ENCODE results near the gene RAI1.
A peak's percentile ranks its signal among the peaks of the same experiment; 100 is the strongest.
"Not testable (repeated sequence)": the region's sequence is repeated elsewhere in the genome, so short reads cannot be mapped to it uniquely, and the experiment has no call there.

Gene RAI1

DNA sequence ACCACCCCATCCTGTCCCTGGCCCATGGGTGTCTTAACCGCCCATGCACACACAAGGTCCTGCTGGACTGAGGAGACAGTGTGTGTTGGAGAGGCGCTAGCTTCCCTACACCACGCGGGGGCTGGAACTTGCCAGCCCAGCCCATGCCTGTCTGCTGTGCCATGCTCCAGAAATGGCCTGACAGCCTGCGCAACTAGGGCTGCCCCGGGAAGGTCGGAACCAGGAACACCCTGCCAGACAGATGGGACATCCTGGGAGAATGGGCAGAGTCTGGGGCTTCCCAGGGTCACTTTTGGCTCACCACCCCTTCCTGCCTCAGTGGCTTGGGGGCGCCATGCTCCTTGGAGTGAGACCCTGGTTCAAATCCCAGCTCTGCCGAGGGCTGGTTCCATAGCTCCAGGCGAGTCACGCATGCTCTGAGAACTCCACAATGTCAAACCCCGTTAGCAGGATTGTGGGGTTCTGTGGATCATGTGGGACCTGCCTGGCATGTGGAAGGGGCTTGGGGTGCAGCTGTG, 119.3 kb downstream of the RAI1 start:
- DNase-seq (ENCODE audit: low read depth in 2 of 2): no peak

DNA sequence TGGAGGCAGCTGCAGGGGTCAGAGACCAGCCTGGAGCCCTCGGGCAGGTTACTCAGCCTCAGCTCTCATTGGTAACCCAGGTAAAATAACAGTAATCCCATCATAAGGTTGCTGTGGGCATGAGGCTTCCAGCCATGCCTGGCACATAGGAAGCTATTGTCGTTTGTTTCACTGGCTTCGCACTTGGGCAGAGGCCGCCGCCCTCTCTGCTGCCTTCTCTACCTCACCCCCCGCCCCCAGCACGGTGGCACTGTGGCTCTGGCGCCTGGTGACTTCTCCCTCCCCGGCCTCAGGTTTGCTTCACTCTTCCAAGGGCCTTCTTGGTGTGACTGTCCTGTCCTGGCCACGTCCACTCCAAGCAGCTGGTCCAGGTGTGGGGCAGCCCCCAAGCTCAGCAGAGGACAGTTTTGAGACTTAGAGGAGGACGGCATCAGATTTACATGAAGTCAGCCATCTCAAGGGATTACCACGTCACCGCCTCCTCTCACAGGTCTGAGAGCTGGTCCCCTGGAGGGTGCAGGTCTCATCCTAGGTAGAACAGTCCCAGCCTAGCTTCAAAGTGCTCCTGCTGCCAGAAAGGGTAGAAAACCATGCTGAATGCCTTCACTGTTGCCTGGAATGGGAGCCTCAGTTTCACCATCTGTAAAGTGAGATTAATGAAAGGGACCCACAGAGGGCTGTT, 120.7 kb downstream of the RAI1 start:
- DNase-seq (ENCODE audit: low read depth in 2 of 2): no peak

DNA sequence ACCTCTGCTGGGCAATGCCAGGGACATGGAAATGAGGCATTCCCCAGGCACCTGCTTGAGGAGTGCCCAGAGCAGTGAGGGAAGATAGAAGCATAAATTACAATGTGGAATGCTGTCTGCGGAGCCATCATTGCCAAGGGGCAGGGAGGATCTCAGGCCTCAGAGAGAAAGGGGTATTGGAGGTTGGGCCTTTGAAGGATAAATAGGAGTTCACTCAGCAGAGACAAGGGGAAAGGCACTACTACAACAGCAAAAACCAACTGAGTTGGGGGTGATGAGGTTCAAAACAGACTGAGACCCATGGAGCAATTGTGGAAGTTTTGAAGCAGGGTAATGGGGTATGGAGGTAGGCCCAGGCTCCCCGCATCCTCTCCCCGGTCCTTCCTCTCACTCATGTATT, 122.7 kb downstream of the RAI1 start:
- DNase-seq (ENCODE audit: low read depth in 2 of 2): no peak

DNA sequence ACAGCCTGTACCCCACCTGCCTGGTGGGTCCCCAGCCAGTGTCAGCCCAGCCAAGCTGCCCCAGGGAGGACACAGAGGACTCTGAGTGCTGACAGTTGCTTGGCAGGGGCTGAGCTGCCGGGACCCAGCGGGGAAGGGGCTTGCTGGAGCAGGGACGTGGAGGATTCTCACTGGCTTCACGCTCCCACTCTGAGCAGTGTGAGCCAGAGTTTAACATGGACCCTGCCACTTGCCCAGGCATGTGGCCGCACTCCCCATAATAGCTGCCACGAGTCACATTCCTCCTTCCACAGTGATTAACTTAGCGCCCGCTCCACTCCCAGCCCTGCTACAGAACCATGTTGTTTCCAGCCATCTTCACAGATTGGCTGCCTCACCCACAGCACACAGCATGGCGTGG, 124.3 kb downstream of the RAI1 start:
- no peak for DNase-seq (ENCODE audit: low read depth in 2 of 2)

DNA sequence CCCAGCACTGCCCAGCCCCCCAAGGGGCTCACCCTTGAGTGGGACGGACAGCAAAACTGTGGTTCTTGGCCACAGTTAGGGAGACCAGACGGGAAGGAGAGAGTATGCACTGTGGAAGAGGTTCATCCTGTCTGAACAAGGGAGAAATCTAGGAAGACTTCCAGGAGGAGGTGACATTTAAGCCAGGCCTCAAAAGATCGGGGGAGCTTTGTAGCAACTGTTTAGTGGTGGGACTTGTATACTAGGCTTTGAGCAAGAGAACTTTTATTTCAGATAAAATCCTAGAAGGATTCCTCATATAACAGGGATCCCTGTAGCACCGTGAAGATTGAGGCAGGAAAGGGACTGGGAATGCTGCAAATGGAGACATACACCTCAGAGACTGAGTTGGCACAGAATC, 124.8 kb downstream of the RAI1 start:
- DNase-seq (ENCODE audit: low read depth in 2 of 2): no peak

DNA sequence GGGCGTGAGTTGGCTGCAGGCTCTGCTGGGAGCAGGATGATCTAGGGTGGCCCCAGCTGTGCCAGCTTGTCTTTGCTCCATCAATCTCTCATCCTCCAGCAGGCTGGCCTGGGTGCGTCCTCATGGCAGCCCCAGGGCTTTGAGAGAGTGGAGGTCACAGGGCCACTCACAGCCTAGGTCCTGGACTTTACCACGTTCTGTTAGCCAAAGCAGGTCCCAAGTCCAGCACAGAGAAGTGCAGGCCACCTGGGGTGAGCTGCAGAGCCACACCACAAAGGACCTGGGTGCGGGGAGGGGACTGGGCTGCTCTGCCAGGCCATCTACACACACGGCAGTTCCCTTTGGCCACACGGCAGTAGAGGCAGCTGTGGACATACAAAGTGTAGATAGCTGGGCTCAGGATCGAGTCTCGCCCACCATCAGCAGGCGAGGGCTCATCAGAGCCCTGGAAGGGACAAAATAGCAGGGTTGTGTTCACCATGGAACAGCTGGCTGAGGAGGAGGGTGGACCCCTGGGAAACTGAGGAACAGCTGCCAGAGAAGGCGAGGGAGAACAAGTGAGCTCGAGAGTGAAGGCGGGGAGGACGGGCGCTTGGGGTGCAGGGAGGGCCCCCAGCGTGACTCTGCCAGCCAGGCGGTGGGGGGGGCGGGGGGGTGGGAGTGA, 125.5 kb downstream of the RAI1 start:
- DNase-seq (ENCODE audit: low read depth in 2 of 2): no peak

DNA sequence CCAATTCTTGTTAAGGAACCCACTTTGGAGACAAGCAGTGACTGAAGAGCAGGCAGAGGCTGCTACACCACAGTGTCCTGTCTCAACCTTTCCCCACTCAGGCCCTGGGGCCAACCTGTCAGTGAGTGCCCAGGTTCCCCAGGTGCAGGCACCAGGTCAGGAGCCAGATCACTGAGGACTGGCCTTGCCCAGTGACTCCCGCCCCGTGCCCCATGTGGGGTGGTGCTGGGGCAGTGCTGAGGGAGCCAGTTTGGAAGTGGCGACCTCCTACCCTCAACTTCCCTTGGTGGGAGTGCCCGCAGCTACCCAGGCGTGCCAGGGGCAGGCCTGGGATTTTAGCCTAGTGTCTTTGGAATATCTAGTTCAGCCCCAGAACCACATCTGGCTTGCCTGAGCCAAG, 126.2 kb downstream of the RAI1 start:
- no peak for DNase-seq (ENCODE audit: low read depth in 2 of 2)

DNA sequence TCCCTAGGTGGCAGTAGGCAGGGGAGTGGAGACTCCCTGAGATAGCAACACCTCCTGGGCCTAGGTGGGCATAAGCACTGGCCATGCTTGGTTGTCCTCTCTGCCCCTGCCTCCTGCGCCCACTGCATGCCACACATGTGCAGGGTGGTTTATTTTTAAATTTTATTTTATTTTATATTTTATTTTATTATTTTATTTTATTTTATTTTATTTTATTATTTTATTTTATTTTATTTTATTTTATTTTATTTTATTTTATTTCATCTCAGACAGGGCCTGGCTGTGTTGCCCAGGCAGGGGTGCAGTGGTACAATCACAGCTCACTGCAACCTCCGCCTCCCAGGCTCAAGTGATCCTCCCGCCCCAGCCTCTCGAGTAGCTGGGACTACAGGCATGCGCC, 126.9 kb downstream of the RAI1 start:
- not testable (repeated sequence) for DNase-seq (ENCODE audit: low read depth in 2 of 2)

DNA sequence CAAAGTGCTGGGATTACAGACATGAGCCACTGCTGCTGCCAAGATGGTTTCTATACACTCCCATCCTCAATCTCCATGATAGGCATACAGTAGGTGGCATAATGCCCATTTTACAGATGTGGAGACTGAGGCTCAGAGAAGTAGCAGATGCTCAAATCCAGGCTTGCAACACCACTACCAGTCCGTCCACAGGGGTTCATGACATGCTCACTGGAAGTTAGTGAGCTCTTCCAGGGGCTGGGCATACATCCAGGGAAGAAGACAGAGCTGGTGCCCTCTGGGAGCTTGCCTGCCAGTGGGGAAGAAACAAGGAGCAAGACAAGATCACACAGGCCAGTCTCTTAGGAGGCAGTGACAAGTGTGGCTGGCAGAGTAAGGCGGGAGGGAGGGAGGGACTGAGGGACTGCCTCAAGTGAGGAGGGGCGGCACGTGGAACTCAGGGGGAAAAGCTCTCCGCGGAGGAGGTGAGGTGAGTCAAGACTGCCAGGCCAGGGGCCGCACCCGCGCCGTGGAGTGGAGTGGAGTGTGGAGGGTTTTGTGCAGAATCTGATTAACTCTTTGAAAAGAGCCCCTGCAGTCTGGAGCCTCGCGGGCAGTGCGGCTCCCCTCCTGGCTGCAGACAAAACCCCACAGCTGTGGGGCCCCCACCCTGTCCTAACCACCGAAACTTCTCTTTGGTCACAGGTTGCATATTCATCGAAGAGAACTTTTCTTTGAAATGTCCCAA, 127.6 kb downstream of the RAI1 start:
- no peak for DNase-seq (ENCODE audit: low read depth in 2 of 2)

DNA sequence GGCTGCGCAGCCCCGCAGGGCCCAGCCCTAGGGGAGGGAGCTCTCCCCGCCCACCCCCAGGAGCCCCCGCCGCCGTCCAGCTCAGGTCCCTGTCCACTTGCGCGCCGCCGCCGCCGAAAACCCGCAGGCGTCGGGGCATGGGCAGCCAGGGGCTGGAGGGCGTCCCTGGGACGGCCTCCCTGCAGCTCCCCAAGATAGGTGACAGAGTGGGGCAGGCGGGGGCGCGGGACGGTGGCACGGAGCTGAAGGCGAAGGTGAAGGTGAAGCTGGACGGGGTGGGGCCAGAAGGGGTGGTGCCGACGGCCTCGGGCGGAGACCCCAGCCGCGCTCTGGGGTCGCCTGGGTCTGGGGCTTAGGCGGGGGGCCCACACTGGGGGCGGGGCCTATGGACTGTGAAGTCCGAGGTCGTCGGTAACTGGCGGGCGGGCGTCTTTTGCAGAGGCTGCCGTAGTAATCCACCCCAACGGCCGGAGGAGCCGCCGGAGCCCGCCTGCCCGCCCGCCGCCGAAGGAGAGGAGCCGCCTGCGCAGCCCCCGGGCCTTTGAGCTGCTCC, 128.3 kb downstream of the RAI1 start:
- no peak for DNase-seq (ENCODE audit: low read depth in 2 of 2)

DNA sequence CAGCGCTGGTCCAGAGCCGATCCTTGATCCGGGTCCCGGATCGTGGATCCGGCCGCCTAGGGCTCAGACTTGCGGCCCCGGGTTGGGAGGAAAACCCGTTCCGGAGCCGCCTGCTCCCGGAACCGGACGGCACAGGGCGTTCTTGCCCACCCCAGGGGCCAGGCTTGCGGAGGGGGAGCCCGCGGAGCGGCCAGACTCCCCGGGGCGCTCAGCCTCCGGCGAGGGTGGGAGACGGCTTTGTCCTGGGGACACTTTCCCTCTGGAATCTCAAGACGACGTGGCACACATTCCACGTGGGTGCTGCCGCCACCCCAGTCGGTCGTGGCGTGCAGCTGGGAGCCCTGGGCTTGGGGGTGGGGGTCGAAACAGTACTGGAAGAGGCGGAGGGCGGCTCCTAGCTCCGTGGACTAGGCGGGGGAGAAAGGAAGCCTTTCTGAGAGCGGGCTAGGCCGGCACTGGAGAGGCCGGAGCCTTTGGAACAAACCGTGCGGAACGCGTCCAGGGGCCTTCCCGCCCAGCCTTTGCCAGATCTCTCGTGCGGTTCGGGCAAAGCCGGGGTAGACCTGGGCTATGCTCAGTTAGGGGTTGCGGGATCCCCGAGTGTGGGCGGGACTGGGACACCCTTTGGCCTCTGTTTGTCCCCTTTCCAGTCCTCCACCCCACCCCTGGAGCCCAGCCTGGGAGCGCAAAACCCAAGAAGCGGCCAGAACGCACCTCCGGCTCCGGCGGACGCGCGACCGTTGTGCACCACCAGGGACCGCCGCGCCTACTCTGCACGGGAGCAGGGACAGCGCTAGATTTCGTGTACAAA, 129.0 kb downstream of the RAI1 start:
- DNase-seq (ENCODE audit: low read depth in 2 of 2): no peak

DNA sequence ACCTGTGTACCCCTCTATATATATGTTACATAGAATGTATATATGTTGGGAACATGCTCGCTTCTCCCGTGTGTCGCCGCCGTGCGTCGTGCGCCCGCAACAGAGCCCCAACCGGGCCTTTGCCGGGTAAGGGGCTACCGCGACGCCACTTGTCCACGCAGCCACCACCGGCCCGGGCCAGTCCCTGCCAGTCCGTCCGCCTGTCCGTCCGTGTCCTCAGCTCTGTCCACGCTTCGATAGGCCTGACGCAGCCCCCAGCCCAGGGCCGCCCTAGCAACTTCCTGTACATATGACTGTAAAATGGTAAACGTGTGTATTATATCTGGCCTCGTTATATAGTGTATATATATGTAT, 129.6 kb downstream of the RAI1 start:
- DNase-seq (ENCODE audit: low read depth in 2 of 2): no peak

DNA sequence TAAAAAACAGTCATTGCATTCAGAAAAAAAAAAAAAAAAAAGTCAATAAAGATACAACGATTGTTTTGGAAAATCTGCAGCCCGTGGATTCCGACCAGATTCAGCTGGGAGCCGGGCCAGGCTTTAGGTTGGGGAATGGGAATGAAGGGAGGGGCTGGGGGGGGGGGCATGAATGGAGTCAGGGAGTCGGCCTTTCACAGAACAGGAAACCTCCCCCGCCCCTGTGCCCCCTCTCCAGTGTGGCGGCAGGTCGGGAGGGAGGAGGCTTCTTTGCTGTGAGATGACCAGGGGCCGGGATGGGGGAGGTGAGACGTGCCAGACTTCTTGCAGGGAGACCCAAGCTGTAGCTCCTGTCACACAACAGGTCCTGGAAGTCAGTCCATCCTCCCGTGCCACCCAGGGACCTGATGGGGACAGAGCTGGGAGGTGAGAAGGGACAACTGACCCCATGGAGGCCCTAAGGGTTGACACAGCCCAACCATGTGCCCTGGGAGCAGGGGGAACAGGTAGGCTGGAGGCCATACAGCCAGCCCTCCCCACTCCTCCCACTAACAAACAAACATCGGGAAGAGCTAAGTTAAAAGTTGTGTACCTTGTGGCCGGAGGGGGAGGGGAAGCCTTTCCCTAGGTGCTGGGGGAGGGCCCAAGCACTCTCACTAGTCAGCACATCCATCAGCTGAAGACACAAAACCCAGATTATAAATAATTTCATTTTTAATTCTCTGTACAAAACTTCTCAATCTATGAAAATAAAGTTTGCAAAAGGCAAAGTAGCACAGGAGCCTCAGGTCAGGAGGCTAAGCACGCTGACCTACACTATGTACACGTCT, 130.3 kb downstream of the RAI1 start:
- DNase-seq (ENCODE audit: low read depth in 2 of 2): no peak

DNA sequence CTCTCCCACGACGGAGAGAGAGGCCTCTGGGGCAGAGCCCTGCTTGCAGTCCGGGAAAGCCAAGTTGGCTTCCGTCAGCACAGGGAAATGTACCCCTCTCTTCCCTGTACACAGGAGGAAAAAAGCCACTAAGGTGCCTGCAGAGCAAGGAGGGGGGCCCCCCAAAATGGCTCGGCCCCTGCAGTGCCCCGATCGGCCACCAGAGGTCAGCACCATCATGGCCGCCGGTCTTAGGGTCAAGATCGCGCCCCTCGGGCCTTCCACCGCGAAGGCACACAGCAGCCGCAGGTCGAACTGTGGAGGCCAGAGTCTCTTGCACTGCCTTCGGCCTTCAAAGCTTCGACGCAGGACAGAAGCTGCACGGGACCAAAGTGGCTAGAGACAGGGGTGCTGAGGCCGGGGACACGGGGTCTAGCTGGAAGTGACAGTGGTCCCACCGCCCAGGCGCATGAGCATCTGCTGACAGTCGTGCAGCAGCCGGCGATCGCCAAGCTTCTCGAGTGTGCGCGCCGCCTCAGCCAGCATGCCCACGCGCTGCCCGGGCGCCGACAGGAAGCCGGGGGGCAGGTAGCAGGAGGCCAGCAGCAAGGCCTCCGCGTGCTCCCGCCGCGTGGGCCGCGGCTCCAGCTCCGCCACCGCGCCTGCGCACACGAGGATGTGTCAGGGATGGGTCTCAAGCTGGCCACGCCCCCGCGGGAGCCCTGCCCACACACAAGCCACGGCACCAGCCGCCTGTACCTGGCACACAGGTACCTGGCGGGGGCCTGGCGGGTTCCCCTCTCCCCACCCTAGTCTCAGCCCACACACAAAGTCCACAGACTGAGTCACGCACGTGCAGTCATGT, 131.2 kb downstream of the RAI1 start:
- peak; percentile 43 to 44 for DNase-seq (ENCODE audit: low read depth in 2 of 2)

DNA sequence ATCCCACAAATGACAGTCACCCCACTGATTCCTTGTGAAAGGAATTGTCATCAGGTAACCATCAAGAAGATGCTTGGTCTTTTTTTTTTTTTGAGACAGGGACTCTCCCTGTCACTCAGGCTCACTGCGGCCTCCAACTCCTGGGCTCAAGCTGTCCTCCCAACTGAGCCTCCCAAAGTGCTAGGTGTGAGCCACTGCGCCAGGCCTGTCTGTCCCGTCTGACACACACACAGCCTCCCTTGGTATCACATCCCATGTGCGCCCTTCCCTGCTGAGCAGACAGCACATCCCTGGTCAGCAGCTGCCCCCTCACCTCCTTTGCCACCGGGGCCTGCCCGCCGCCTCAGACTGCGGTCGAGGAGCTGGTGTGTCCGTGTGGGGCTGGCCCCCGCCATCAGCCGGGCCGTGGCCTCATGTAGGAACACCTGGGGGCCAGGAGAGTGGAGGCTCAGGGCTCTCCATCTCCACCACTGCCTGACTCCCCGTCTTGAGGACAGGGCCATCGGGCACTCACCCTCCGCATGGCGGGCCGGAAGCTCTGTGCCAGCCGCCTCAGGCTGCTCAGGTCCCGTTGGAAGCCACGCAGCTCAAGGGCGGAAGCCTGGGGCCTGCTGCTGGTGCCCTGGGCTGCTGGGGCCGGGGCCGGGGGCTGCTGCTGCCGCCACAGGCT, 131.9 kb downstream of the RAI1 start:
- no peak for DNase-seq (ENCODE audit: low read depth in 2 of 2)

DNA sequence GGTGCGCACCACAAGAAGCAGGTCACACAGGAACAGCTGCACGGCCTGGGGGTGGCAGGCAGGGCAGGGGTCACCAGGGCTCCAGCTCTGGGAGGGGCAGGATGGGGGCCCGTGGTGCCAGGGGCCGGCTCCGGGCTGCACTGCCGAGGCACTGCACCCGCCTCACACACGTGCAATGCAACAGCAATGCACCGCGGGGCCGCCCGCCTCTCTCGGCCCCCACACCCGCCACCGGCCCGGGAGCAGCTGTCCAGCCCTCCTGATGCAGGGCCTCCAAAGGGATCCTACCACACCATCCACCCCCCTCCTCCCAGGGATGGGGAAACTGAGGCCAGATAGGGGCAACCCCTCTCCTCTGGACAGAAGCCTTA, 132.5 kb downstream of the RAI1 start:
- no peak for DNase-seq (ENCODE audit: low read depth in 2 of 2)

DNA sequence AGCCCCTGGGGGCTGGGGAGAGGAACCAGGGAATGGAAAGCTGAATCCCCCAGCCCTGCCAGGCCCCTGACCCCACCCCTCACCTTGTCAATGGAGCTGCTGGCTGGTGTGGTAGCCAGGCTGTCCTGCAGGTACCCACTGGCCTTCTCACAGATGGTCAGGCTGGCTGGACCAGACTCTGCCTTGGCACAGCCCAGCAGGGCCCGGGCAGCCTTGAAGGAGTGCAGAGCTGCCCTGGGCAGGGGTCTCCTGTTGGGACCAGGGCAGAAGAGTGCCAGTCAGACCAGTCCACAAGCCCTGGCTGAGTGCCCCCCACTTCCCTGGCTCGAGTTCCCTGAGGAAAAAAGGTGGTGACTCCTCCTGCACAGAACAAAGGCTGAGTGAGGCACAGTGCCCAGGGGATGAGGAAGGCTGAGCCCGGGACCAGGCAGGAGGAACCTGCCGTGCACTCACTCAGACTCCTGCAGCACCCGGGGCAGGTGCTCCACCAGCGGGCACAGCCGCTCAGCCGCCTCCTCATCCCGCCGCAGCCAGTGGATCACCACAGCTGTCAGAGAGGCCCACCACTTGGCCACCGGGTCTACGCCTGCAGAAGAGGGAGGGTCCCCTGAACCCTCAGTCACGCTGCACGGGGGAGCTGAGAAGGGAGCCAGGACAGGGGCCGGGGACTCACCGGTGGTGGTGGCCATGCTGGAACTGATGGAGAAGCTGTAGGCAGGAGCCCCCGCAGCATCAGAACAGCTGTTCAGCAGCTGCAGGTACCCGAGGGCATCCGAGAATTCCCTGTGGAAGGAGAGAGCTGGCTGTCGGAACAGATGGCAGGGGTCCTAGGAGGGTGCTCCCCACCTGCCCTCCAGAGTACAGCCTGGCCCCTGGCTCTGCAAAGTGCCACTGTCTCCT, 133.2 kb downstream of the RAI1 start:
- DNase-seq (ENCODE audit: low read depth in 2 of 2): no peak

DNA sequence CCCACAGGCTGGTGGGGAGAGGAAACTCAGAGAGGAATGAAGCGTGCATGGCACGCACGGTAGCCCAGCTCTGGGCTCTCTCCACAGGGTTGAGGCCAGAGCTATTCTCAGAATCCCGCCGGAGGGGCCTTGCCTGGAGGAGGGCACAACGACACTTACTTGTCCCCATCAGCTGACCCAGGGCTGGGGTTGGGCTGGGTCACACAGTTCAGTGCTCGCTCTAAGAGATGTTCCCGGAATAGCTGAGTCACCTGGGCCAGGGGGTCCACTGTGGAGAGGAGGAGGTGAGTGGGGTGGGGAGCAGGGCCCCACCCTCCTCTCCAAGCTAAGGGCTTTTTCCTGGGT, 133.8 kb downstream of the RAI1 start:
- DNase-seq (ENCODE audit: low read depth in 2 of 2): no peak

All from stimulated activated CD8-positive, alpha-beta memory T cell treated with anti-CD3 and anti-CD28 coated beads, Interleukin-2, amount 100 ng/mL, for 1 hour (primary cell).